Activated gamma-delta T cell treated with anti-CD3 and anti-CD28 coated beads, Interleukin-2, amount 50 U/mL, for 16 hours (primary cell): Measurements from ENCODE around the gene IL23R.

Source experiments
- DNase-seq: peaks from one replicate; pipeline ENCODE4 v3.0.0-alpha.2; 2020; ENCODE audit warnings: low read depth

IL23R gene

GRCh38 chr1:67304023-67304422 is 137.8 kb downstream of the IL23R start:
- no peak for DNase-seq

- DNase-seq, result no peak
These were observed 140.3 kb downstream of the IL23R start for GRCh38 chr1:67306547-67306946.

GRCh38 chr1:67307251-67308060 is 141.2 kb downstream of the IL23R start, which contains the start of gene IL12RB2:
Gene IL12RB2, plus strand, starts transcription at chr1:67307873. Its CDS starts 12,496 bp downstream, at chr1:67320369.
- DNase-seq, result peak; percentile 60

GRCh38 chr1:67308136-67308535 is 141.9 kb downstream of the IL23R start:
- DNase-seq, result no peak
